Measurements from ENCODE around the gene SIRPB2.

DNA sequence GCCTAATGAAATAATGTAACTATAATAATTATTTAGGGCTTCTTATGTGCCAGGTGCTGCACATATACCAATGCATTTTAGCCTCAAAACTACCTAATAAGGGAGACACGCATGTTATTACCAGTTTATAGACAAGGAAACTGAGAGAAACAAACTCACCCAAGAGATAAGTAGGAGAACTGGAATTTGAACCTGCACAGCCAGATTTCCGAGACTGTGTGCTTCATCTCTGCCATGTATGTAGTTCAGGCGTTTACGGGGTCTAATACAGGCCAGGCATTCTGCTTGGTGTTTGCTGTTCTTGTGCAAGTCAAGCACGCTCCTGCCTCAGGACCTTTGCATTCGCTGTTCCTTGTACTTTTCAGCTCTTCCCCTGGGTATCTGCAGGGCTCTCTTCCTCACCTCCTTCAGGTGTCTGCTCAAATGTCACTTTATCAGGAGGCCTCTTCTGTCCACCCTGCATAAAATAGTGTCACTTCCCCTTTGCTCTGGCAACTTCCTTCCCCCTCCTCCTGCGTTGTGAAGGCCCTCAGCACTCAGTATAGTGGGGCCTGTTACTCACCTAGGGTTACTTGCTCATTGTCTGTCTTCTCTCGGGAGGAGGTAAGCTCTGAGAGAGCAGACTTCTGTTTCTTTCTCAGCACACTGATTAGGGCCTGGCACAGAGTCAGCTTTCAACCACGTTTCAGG is 18.5 kb downstream of the SIRPB2 start:
- no peak for TF ChIP-seq POLR2A (IDR thresholded peaks at IDR 0.05; ENCODE audit: low read depth, low read length)
- TF ChIP-seq TAF1 (IDR thresholded peaks at IDR 0.05; ENCODE audit: borderline replicate concordance, low read depth, low read length), result no peak

Measured in GM12892 (cell line).